HG02943 (cell line): ENCODE data around the gene CCNJL.

Experiments
- ATAC-seq: cut with Tn5 transposase; IDR thresholded peaks from one replicate; pipeline ENCODE4 v1.9.1; 2021; ENCODE audit warnings: mild to moderate bottlenecking, low read depth, moderate library complexity; ENCODE audit not compliant: unreplicated experiment

CCNJL gene

DNA sequence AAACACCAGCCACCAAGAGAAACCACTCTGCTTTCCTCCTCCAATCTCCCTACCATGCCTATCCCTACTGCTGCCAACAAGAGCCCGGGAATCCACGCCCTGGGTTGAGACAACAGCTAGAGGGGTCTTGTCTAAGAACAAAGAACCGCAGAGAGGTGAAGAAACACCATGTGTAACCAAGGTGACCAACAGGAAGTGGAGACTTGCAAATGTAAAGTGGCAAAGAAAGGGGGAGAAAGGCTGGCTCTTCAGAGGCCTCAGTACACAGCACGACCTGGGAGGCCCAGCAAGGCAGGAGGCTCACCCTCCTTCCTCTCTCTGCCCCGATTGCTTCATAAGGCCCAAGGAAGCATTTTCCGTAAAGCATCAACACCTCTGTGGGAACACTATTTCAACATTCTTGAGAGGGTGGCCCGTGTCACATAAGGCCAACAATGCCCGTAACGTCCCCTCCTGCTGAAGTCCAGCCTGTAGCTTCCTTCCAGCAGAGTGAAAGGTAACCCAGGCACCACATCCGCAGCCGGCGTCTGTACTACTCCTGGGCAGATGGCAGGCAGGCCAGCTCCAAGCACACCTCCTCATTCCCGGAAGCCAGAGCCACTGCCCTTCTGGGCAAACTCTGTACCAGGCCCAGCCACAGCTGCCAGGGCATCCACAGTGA, 18.3 kb downstream of the CCNJL start:
- ATAC-seq = no peak

DNA sequence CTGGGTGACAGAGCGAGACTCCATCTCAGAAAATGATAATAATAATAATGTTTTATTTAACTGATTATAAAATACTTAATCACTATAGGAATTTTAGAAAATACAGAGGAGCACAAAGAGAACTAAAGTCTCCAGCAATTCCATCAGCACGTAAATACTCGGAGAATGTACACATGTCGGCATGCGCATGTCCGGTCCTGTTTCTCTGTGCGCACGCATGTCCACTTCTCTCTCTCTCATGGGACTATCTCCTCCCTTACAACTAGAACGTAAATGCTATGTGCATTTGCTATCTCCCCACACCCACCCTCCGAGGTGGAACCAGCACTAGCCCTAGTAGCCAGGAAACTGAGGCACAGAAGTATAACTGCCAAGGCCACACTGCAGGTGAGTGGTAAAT, 19.0 kb downstream of the CCNJL start:
- ATAC-seq = no peak

DNA sequence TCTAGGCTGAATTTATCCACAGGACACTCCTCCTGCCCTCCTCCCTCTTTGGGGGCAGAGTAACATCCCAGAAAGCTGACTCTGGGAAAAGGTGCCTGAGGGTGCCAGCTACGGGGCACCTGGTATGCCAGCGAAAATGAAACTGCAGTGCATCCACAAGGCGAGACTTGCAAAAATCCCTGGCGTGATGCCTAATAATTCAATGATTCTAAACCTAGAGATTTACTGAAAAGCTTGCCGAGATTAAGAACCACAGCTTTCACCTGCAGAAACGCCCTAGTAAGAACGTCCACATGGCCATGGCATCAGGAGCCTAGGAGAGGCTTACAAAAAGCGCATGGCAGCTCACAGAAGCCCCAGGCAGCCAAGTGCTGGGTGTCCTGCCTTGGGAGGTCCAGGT, 20.9 kb downstream of the CCNJL start:
- no peak for ATAC-seq

DNA sequence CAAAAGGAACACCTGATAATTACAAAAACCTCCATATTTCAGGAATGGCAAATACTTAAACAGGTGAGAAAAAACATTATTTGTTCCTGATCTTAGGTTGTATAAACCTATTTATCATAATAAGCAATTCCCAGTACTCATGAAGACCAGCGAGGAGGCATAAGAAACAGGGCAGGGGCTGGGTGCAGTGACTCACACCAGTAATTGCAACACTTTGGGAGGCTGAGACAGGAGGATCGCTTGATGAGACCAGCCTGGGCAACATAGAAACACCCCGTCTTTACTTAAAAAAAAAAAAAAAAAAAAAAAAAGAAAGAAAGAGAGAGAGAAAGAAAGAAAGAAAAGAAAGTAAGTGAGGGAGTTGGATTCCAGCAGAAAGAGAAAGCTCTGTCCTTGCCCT, 21.6 kb downstream of the CCNJL start:
- ATAC-seq = no peak

DNA sequence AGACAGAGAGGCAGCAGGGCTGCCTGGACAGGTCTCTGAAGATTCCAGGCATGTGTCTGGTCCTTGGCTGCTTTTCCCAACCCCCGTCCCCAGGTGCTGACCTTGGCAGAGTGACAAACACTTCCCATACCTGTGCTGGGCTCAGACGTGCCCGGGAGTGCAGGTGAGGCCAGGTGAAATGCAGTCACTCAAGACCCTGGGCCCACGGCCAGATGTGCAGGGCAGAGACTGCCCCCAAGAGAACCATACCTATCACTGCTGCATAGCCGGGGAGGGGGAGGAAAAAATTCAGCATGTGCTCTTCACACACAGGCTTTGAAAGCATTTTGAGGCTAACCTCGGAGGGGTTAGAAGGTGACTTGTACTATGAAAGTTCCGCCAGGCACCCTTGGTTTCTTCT, 22.6 kb downstream of the CCNJL start:
- no peak for ATAC-seq

DNA sequence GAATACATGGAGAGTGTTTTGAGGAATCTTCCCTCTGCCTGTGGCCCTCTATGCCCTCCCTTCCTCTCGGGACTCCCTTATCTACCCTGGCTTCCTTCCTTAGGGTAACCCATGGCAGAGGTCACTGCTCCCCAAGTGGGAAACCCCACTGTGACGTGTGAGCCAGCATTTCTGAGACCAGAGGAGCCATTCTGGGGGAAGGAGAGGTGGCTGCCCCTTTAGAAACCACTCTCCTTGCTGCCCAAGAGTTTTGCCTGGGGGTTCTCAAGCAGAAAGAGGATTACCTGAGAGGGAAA, 23.1 kb downstream of the CCNJL start:
- ATAC-seq = no peak

DNA sequence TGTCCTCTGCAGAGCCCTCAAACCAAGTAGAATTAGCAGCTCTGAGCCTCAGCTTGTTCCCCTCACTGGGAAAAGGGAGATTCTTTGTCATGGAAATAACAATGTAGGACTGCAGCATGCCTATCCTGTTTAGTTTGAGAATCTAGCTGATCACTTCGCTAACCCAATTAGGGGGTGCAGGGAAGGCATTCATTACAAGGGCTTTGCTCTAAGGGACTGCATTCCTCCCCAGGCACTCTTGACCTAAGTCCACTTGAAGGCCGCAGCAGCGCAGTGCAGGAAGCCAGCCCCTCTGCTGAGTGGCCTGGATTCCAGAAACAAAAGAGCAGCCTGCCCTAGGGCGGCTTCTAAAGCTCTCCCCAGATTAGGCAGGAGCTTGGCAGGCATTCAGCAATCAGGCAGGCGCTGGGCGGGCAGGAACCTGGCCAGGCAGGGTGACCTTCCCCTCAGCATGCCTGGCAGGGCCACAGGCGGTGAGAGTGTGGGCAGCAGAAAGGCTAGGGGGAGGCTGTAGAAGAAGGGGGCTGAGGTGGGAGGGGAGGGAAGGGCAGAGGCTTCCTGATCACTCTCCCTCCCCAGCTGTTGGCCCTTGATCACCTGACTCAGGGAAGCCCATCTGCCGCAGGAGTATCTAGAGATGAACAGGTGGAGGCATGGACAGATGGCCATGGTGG, 24.8 kb downstream of the CCNJL start:
- ATAC-seq = no peak

DNA sequence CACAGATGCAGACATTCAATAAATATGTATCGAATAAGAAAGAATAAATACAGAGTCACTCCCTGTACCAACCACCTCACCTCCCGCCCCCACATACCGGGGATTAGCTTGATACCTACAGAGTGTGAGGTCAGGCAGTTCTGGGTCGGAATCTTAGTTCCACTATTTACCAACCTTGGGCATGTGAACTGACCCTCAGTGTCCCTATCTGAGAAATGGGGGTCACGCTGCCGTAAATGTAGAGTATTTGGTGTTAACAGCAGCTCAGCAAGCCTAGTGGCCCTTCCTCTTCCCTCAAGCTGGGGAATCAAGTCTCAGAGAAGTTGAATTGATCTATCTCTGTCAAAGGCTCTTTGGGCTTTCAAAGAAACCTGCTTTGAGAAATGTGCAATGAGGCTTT, 25.4 kb downstream of the CCNJL start:
- no peak for ATAC-seq

DNA sequence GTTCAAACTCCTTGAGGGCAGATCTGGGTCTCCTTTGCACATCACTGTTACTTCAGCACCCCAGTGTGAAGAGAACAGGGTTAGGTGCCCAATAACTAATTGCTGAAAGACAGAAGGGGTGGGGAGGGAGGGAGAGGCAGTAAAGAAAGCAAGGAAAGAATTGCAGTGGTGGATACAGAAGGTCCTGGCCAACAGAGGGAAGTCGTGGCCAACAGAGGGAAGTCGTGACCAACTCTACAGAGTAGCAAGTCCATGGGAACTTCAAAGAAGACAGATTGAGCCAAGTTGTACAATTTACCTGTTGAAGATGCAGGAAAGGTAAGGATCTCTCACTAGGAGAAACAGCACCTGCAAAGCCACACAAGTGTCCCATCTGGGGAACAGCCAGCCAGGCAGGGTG, 27.0 kb downstream of the CCNJL start:
- ATAC-seq = no peak

DNA sequence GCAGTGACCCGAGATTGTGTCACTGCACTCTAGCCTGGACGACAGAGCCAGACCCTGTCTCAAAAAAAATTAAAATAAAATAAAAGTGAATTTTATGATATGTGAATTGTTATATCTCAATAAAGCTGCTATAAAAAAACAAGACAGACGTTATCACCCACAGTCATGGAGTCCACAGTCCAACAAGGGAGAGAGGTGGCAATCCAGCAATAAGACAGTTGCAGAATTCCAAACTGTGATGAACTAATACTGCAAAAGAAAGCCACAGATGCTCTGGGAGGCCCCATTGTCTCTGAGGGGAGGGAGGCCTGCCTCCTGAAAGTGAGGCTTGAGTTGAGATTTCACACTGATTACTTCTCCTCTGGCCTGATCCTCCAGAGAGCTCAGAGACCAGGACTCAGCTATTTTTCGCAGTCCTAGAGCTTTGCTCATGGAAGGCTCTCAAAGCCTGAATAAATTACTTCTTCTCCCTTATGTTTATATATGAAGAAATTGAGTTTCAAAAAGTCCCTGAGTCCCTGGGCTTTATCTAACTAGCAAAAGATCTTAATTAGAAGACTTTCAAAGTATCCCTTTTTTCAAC, 28.0 kb downstream of the CCNJL start:
- no peak for ATAC-seq

DNA sequence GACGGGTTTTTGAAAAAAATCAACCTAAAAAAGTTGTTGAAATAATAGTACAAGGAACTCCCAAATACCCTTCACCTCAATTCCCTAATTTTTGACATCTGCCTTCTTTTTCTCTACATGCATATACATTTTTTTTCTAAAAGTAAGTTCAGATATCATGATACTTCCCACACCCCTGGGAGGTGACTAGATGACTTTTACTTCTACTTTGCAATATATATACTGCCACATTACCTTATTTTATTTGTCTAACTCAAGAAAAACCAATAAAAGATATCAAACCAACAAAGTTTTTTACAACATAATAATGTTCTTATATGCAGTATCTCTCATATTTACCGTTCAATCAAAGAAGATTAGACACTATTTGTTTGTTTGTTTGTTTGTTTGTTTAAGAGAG, 31.1 kb downstream of the CCNJL start:
- ATAC-seq = no peak

DNA sequence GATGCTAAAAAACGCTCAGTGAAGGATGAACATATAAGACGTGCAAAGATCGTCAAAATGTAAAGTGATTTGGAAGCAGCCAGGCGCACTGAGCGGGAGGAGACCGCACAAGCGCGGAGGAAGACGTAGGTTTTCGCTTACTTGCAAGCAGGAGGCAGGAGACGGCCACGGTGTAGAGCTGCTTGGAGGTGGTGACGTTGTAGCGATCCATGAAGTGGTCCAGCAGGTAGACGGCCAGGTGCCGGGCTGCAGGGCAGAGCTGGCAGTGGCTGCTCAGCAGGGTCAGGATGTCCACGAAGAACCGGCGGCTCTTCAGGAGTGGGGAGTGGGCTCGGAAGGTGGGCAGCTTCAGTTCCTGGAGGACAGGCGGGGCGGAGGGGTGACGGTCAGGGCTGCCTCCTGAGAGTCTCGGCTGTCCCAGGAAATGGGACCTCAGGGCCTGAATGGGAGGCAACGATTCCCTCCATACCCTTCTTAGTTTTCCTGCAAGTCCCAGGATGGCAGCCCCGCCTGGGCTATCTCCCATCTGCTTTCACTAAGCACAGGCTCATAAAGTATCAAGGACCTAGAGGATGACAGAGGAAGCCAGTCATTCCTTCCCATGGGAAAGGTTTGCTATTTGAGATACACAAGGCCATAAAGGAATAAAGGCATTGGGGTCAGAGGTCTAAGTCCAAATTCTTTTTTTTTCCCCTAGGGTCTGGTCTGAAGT, 31.8 kb downstream of the CCNJL start:
- no peak for ATAC-seq

DNA sequence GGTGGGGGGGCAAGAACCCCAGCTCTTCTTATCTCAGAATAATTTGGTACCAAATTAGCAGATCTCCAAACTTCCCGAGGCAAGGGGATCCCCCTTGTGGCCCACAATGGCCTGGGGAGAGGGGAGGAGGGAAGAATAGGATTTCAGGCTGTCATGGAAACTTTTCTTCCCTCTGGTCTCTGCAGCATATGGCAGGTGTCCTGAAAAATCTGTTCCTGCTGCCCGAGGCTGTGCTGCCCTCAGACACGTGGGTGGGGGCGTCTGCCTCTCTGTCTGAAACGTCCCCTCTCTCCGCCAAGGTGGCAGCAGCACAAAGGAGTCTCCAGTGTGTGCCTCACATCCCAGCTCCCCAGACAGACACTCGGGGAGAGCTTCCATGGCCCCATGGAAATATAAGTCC, 34.0 kb downstream of the CCNJL start:
- ATAC-seq = no peak

DNA sequence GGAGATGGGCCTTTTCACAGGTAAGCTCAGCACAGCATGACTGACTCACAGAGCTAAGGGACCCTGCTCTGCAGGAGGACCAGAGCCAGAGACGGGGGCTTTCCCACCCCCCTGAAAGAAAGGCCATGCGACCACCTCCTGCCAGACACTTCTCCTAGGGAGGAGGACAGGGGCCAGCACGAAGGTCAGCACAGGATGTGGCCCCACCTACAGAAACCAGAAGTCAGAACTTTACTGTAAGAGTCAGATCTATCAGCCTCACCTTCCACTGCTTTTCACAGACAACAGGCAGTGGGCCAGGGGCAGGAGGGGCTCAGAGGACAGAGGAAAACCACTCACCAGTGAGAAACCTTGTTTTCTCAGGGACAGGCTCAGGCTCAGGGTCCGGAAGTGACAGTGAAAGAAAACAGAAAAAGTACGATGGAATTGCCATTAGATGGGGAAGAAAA, 37.9 kb downstream of the CCNJL start:
- no peak for ATAC-seq

DNA sequence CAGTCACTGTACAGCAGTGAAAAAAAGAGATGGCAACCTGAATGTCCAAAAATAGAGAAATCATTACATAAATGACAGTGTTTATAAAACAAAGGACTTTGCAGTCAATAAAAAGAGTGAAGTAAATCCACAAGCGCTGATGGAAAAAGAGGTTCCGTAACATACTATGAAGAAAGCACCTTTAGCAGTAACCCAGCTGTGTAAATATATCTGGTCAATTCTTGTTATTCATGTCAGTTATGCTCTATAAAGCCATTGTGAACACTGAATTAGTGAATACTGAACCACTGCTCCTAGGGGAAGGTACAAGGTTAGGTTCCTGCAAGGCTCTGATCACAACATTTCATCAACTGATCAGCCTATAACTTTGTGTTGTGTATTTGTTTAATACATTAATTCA, 39.5 kb downstream of the CCNJL start:
- no peak for ATAC-seq

DNA sequence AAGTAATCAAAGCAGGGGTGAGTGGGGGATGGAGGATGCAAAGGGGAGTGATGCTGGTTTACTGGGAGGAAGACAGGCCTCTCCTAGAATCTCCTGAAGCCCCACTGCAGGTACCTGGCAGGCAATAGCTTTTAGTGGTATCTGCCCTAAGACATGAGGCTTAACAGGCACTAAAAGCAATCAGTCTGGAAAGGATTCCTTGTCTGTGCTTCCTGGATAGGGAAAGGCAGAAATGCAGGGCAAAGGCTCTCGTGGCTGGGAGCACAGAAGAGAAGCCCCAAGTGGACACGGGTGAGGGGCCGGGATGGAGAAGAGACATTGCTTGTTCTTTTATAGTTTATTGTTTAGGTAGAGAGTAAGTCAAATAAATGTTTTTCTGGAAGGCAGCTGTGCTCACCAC, 40.1 kb downstream of the CCNJL start:
- ATAC-seq = no peak

DNA sequence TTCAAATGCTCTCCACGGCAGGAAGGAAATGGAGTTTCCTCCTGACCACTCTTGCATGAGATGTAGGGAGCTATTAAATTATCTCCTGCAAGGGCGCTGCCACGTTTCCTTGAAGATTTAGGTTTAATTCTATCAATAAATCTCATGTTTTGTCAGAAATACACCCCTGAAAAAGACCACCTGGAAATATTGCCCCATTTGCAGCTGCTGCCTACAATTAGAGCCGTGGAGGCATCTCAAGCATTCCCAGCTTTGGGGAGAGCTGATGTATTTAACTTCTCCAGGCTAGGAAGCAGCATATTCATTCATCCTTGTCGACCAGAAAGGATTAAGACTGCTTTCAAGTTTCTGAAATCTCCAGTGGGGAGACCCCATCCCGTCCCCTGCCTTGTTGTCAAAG, 40.5 kb downstream of the CCNJL start:
- no peak for ATAC-seq

DNA sequence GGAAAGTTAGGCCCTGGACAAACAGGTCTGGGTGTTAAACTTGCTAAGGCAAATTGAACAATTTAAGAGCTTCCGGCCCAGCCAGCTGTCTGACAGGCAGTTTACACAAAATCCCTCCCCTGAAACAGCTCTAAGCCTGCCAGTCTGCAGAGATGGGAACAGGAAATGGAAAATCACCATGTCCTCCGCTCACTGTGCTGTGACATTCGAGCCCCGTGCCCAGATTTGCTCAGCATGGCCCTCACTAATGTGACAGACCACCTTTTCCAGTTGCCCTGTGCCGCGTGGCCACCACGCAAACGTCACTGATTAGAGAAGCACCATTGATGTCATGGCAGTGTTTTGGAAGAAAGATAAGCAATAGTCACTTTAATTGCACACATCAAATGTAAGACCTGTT, 41.0 kb downstream of the CCNJL start:
- ATAC-seq = no peak

DNA sequence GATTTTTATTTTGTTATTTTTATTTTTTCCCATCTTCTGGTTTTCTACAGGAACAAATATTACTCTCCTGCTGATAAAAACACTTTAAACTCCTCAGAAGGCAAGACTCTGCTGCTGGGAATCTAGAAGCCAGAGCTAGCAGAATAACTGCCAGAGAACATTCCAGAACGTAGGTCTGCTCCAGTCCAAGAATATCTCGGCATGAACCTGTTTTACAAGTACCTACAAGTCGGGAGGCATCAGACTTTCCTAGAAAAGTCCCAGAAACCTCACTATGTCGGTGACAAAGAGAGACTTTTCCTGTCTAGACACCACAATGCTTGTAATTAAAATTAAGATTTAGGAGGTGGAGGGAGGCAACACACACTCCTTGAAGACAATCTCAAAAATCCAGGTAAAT, 41.7 kb downstream of the CCNJL start:
- ATAC-seq = no peak

DNA sequence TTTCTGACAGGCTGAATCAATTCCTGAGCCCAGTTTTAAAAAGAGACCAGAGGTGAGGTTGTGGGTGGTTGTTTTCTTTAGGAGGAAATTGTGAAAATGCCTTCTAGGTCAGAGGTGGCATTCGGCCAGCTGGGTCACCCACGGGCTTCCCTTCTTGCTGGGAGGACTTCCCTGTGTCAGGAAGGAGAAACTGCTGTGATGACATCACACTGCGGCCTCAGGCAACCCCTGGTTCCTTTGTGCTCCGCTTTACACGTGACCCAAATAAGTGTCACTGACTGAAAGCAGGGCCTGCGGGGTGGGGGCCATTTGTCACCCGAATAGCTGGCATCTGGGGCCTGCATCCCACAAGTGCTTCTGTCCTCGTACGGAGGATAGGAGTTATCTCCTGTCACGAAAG, 43.3 kb downstream of the CCNJL start:
- ATAC-seq = no peak

DNA sequence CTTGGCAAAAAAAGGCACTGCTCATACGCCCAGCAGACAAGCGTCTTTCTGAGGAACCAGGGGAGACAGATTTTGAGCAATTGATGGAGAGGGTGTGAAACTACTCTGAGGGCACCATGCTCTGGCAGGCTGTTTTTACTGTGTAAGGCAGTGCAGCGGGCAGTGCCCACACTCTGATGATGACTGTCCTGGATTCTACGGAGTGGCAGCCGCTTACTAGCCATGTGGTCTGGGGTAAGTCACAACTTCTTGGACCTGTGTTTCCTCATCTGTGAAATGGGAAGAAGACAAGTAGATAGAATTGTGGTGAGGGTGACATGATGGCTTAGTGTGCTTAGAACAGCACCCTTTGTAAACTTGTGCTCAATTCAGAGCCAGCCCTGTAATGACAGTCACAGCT, 44.2 kb downstream of the CCNJL start:
- no peak for ATAC-seq
